Measurements from ENCODE around the gene TCFL5.
A peak's percentile ranks its signal among the peaks of the same experiment; 100 is the strongest.

TCFL5 gene

DNA sequence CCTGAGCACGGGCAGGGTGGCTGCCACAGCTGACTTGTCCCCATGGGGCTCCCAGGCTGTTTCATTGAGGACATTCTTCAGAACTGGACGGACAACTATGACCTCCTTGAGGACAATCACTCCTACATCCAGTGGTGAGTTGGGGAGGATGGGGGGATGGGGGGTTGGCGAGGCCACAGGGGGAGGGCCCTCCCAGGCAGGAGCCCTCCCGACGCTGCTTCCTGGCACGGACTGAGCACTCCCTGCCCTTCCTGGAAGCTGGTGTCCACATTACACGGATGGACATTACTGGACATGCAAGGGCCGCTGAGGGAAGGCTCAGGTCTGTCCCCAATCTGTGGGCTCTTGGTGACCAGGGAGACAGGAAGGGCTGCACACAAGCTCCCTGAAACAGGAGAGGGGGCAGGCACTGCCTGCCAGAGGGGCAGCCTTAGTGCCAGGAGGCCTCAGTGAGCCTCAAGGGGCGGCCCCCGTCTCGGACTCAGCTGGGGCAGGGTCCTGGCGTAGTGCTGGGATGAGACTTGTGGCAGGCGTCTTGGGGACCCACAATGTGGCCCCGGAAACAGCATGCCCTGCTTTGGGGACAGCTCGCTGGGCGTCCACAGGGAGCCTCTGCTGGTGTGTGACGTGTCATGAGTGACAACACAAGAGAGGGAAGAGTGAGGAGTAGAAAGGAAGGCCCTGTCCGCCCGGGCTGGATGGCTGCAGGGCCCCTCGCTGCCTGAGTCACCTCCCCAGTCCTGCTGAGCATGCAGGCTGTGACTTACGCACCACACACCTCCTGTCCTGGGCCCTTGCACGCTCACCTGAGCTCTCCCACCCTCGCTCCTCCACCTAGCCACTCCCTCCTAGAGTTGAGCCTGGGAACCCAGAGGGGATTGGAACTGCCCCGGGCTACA lies 51.8 kb downstream of the TCFL5 start:
- Histone ChIP-seq H3K4me1 (peaks cover 5% of the 10 kb centered on the region), H3K9ac (no peak overlapping the region), H3K9me3 (ENCODE audit: control insufficient read depth, low read length) (no peaks in the 10 kb centered on the region), H3K79me2 (peaks cover 23% of the 10 kb centered on the region), H3K36me3 (ENCODE audit: control insufficient read depth, insufficient read depth, low read length) (no peaks in the 10 kb centered on the region), H3K4me3 (ENCODE audit: low read depth, low read length) (no peak overlapping the region), H2AFZ (no peak overlapping the region), H3K4me2 (ENCODE audit: low read length) (no peak overlapping the region), H3K27me3 (ENCODE audit: control insufficient read depth, insufficient read depth, low read length) (no peaks in the 10 kb centered on the region), H3K27ac (no peak overlapping the region)
- TF ChIP-seq, protein P1, sequence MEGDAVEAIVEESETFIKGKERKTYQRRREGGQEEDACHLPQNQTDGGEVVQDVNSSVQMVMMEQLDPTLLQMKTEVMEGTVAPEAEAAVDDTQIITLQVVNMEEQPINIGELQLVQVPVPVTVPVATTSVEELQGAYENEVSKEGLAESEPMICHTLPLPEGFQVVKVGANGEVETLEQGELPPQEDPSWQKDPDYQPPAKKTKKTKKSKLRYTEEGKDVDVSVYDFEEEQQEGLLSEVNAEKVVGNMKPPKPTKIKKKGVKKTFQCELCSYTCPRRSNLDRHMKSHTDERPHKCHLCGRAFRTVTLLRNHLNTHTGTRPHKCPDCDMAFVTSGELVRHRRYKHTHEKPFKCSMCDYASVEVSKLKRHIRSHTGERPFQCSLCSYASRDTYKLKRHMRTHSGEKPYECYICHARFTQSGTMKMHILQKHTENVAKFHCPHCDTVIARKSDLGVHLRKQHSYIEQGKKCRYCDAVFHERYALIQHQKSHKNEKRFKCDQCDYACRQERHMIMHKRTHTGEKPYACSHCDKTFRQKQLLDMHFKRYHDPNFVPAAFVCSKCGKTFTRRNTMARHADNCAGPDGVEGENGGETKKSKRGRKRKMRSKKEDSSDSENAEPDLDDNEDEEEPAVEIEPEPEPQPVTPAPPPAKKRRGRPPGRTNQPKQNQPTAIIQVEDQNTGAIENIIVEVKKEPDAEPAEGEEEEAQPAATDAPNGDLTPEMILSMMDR (IDR thresholded peaks at IDR 0.05): no peak

DNA sequence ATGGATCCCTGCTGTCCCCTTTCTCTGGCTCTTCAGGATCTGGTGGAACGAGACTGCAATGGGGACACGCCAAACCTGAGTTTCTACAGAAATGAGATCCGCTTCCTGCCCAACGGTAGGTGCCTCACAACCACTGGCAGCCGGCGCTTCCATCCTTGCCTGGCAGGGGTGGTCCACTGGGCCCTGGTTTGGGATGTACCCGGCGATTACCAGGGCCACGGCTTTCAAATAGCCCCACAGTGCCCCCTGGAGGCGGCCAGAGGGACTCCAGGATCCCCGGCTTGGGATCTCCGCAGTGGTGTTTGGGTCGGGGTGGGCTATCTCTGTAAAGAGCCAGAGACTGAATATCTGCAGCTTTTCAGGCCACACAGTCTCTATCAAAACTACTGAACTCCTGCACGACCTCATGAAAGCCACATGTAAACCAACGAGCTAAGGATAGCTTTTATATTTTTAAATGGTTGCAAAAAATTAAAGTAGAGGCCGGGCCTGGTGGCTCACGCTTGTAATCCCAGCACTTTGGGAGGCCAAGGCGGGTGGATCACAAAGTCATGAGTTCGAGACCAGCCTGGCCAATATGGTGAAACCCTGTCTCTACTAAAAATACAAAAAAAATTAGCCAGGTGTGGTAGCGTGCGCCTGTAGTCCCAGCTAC lies 53.3 kb downstream of the TCFL5 start:
- no peak overlapping the region for H3K4me2 ChIP-seq (ENCODE audit: low read length)
- H3K36me3 ChIP-seq (ENCODE audit: control insufficient read depth, insufficient read depth, low read length): no peaks in the 10 kb centered on the region
- TF ChIP-seq, protein P1 (IDR thresholded peaks at IDR 0.05): peak; percentile 93
- no peak overlapping the region for H3K27ac ChIP-seq
- no peak overlapping the region for H2AFZ ChIP-seq
- no peak overlapping the region for H3K9ac ChIP-seq
- peaks cover 5% of the 10 kb centered on the region for H3K4me1 ChIP-seq
- no peaks in the 10 kb centered on the region for H3K9me3 ChIP-seq (ENCODE audit: control insufficient read depth, low read length)
- no peak overlapping the region for H3K4me3 ChIP-seq (ENCODE audit: low read depth, low read length)
- no peaks in the 10 kb centered on the region for H3K27me3 ChIP-seq (ENCODE audit: control insufficient read depth, insufficient read depth, low read length)
- peaks cover 23% of the 10 kb centered on the region for H3K79me2 ChIP-seq

DNA sequence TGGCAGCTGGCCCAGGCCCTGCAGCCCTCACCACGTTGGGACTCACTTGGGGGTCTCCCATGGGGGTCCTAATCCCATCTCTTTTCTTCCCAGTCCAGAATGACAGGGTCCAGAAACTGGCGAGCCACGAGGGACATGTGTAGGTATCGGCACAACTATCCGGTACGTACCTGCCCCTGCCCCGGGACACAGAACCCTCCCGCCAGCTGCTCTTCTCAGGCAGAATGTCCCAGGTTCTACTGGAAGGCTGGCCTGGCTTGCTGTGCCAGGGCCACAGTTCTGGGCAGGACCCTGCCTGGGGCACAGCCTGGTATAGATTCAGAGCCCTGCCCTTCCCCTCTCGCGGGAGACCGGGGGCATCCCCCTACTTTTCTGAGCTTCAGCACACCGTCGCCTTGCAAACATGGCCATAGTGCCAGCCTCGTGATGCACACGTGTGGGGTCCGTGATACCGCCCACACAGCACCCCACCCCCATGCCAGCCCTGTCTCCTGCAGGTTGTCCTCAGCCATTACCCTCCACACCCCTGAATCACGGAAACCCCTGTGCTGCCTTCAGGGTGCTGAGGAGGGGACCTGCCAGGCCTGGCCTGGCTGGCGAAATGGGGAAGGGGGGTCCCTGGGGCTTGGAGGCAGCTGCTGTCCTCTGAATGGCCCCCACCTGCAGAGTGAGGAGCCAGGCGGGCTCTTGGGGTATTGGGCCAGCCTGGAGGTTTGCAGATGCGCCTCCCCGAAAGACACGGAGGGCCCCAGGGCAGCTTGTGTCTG lies 54.0 kb downstream of the TCFL5 start:
- Histone ChIP-seq H3K27me3 (ENCODE audit: control insufficient read depth, insufficient read depth, low read length) (no peaks in the 10 kb centered on the region), H2AFZ (no peak overlapping the region), H3K79me2 (peaks cover 23% of the 10 kb centered on the region), H3K36me3 (ENCODE audit: control insufficient read depth, insufficient read depth, low read length) (no peaks in the 10 kb centered on the region), H3K9ac (no peak overlapping the region), H3K9me3 (ENCODE audit: control insufficient read depth, low read length) (no peaks in the 10 kb centered on the region), H3K27ac (no peak overlapping the region), H3K4me2 (ENCODE audit: low read length) (no peak overlapping the region), H3K4me3 (ENCODE audit: low read depth, low read length) (no peak overlapping the region), H3K4me1 (peaks cover 5% of the 10 kb centered on the region)
- TF ChIP-seq, protein P1 (IDR thresholded peaks at IDR 0.05): no peak

DNA sequence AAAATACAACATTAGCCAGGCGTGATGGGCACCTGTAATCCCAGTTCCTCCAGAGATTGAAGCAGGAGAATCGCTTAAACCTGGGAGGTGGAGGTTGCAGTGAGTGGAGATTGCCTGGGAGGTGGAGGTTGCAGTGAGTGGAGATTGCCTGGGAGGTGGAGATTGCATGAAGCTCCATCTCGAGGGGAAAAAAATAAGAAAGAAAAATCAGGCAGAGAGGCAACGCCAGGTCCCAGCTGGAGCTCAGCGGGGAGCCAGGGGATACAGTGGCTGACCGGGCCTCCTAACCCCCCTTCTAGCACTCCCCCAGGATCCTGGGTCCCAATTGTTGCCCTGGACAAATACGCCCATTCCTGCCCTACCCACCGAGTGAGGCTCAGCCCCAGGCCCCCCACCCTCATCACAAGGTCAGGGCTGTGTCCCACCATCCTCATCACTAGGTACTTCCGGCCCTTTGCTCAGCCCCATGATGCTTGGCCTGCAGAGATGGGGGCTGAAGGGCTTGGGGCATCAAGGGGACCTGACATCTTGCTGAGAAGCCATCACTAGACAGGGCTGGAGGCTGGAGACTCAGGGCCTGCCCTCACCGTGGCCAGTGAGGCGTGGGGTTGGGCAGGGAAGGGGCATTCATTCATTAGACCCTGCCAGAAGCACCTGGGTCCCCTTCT lies 55.1 kb downstream of the TCFL5 start:
- Histone ChIP-seq H3K27me3 (ENCODE audit: control insufficient read depth, insufficient read depth, low read length) (no peaks in the 10 kb centered on the region), H3K4me1 (peaks cover 5% of the 10 kb centered on the region), H3K4me2 (ENCODE audit: low read length) (peak overlapping the region; percentile 82), H3K79me2 (peaks cover 23% of the 10 kb centered on the region), H3K27ac (no peak overlapping the region), H3K9ac (no peak overlapping the region), H3K4me3 (ENCODE audit: low read depth, low read length) (no peak overlapping the region), H3K9me3 (ENCODE audit: control insufficient read depth, low read length) (no peaks in the 10 kb centered on the region), H2AFZ (no peak overlapping the region), H3K36me3 (ENCODE audit: control insufficient read depth, insufficient read depth, low read length) (no peaks in the 10 kb centered on the region)
- TF ChIP-seq, protein P1 (IDR thresholded peaks at IDR 0.05): no peak

All from parathyroid adenoma (tissue), 2 donors.